Mesenchymal stem cell (in vitro differentiated cells and primary cell): ENCODE data around the gene RAD51B.

Experiments used
- DNase-seq: peaks from one replicate; pipeline ENCODE4 v3.0.0-alpha.2; 2013
- H2AFZ ChIP-seq: one replicate; pipeline ENCODE4 v1.6.1; 2013; ENCODE audit warnings: low read depth, mild to moderate bottlenecking, control low read depth, inconsistent platforms, low read length, moderate library complexity
- H2AK5ac ChIP-seq: 2 replicates; pipeline ENCODE4 v1.6.1; 2013; ENCODE audit warnings: low read length, moderate library complexity, mild to moderate bottlenecking, inconsistent platforms; ENCODE audit not compliant: severe bottlenecking
- H2BK120ac ChIP-seq: one replicate; pipeline ENCODE4 v1.6.1; 2013; ENCODE audit warnings: low read depth, mild to moderate bottlenecking, inconsistent platforms, low read length, moderate library complexity
- H2BK12ac ChIP-seq, 2 experiments: one replicate each; pipeline ENCODE4 v1.6.1; 2013; ENCODE audit warnings: inconsistent platforms in 2 of 2, low read length in 2 of 2, mild to moderate bottlenecking in 2 of 2, moderate library complexity in 2 of 2, control low read depth in 1 of 2
- H2BK15ac ChIP-seq: one replicate; pipeline ENCODE4 v1.6.1; 2013; ENCODE audit warnings: mild to moderate bottlenecking, low read depth, inconsistent platforms; ENCODE audit not compliant: poor library complexity, severe bottlenecking
- H2BK5ac ChIP-seq: 2 replicates; pipeline ENCODE4 v1.6.1; 2013; ENCODE audit warnings: low read depth, mild to moderate bottlenecking, low read length, control low read depth, inconsistent platforms; ENCODE audit not compliant: poor library complexity, severe bottlenecking
- H3K14ac ChIP-seq, 2 experiments: one replicate each; pipeline ENCODE4 v1.6.1; 2013; ENCODE audit warnings: inconsistent platforms in 2 of 2, low read length in 2 of 2, control low read depth in 1 of 2, mild to moderate bottlenecking in 1 of 2, moderate library complexity in 1 of 2
- H3K18ac ChIP-seq, 2 experiments: one replicate each; pipeline ENCODE4 v1.6.1; 2013; ENCODE audit warnings: inconsistent platforms in 2 of 2, low read length in 2 of 2, control low read depth in 1 of 2, low read depth in 1 of 2, mild to moderate bottlenecking in 1 of 2
- H3K23ac ChIP-seq, 2 experiments: one replicate each; pipeline ENCODE4 v1.6.1; 2013; ENCODE audit warnings: inconsistent platforms in 2 of 2, low read length in 2 of 2, mild to moderate bottlenecking in 2 of 2, moderate library complexity in 2 of 2, control low read depth in 1 of 2
- H3K27ac ChIP-seq: 2 replicates; pipeline ENCODE4 v1.5.1; 2013; ENCODE audit warnings: mild to moderate bottlenecking, moderate library complexity, low read length, control low read depth, inconsistent platforms; ENCODE audit not compliant: poor library complexity, severe bottlenecking
- H3K27me3 ChIP-seq, 2 experiments: 2 replicates each; pipeline versions ENCODE4 v1.6.1 to v1.7.0; 2013; ENCODE audit warnings: low read length in 2 of 2, mild to moderate bottlenecking in 2 of 2, moderate library complexity in 2 of 2, control low read depth in 1 of 2, inconsistent platforms in 1 of 2; ENCODE audit not compliant: control insufficient read depth in 1 of 2, insufficient read depth in 1 of 2
- H3K36me3 ChIP-seq, 2 experiments: 2 replicates each; pipeline versions ENCODE4 v1.6.1 to v1.7.0; 2013; ENCODE audit warnings: low read length in 2 of 2, control low read depth in 1 of 2, inconsistent platforms in 1 of 2, low read depth in 1 of 2, mild to moderate bottlenecking in 1 of 2; ENCODE audit not compliant: insufficient read depth in 2 of 2, control insufficient read depth in 1 of 2
- H3K4ac ChIP-seq, 2 experiments: one replicate each; pipeline ENCODE4 v1.6.1; 2013; ENCODE audit warnings: inconsistent platforms in 2 of 2, low read length in 2 of 2, mild to moderate bottlenecking in 2 of 2, moderate library complexity in 2 of 2, control low read depth in 1 of 2, low read depth in 1 of 2
- H3K4me1 ChIP-seq: 2 replicates; pipeline ENCODE4 v1.6.1; 2013; ENCODE audit warnings: low read depth, low read length, control low read depth; ENCODE audit not compliant: control insufficient read depth, insufficient read depth
- H3K4me2 ChIP-seq: 2 replicates; pipeline ENCODE4 v1.6.1; 2013; ENCODE audit warnings: low read length, mild to moderate bottlenecking, inconsistent platforms; ENCODE audit not compliant: poor library complexity, severe bottlenecking
- H3K4me3 ChIP-seq, 2 experiments: 2 replicates each; pipeline versions ENCODE4 v1.5.1 to v1.7.0; 2013; ENCODE audit warnings: low read length in 2 of 2, mild to moderate bottlenecking in 2 of 2, control low read depth in 1 of 2, low read depth in 1 of 2; ENCODE audit not compliant: insufficient read depth in 1 of 2
- H3K79me1 ChIP-seq: replicated peaks from 2 replicates; pipeline ENCODE4 v1.6.1; 2013; ENCODE audit warnings: mild to moderate bottlenecking, control low read depth, low read length, inconsistent platforms; ENCODE audit not compliant: poor library complexity, severe bottlenecking
- H3K9ac ChIP-seq: 2 replicates; pipeline ENCODE4 v1.7.0; 2013; ENCODE audit warnings: mild to moderate bottlenecking, low read length, moderate library complexity
- H3K9me3 ChIP-seq: 2 replicates; pipeline ENCODE4 v1.7.0; 2013; ENCODE audit warnings: mild to moderate bottlenecking, low read length; ENCODE audit not compliant: control insufficient read depth
- H4K8ac ChIP-seq: one replicate; pipeline ENCODE4 v1.6.1; 2013; ENCODE audit warnings: inconsistent platforms, mild to moderate bottlenecking, low read length, moderate library complexity
- H4K91ac ChIP-seq: one replicate; pipeline ENCODE4 v1.6.1; 2013; ENCODE audit warnings: mild to moderate bottlenecking, low read length, inconsistent platforms
- WGBS: methylation state at CpG from one replicate; pipeline ENCODE4 v1.1.7; 2013; ENCODE audit warnings: mixed read lengths; 5-methylcytosine and 5-hydroxymethylcytosine counted together

Gene RAD51B

GRCh38 chr14:67996235-67996634 is 176.7 kb downstream of the RAD51B start:
- H3K36me3 ChIP-seq = no peaks in the 10 kb centered on the region
- H3K23ac ChIP-seq = no peak overlapping the region
- no peaks in the 10 kb centered on the region for H3K9me3 ChIP-seq
- H3K4ac ChIP-seq = no peak overlapping the region
- H3K4me2 ChIP-seq = no peak overlapping the region
- H3K9ac ChIP-seq = no peak overlapping the region
- no peak overlapping the region for H2BK120ac ChIP-seq
- no peak overlapping the region for H4K91ac ChIP-seq
- H2BK5ac ChIP-seq = no peak overlapping the region
- H2AFZ ChIP-seq = no peak overlapping the region
- peak overlapping the region; percentile 7 for H2BK15ac ChIP-seq
- WGBS = 96% methylated on average over 4 of the region's 4 CpGs
- H3K18ac ChIP-seq = no peak overlapping the region
- no peak overlapping the region for H3K27ac ChIP-seq
- no peak overlapping the region for H4K8ac ChIP-seq
- no peak for DNase-seq
- no peaks in the 10 kb centered on the region for H3K79me1 ChIP-seq
- no peaks in the 10 kb centered on the region for H3K4me1 ChIP-seq
- no peak overlapping the region for H3K14ac ChIP-seq
- no peaks in the 10 kb centered on the region for H3K27me3 ChIP-seq
- H2AK5ac ChIP-seq = peak overlapping the region; percentile 89
- no peak overlapping the region for H3K4me3 ChIP-seq
- peak overlapping the region; percentile 3 to 21 for H2BK12ac ChIP-seq

GRCh38 chr14:67998834-67999233 is 179.3 kb downstream of the RAD51B start:
- no peaks in the 10 kb centered on the region for H3K36me3 ChIP-seq
- peak overlapping the region; percentile 37 for H2BK5ac ChIP-seq
- no peaks in the 10 kb centered on the region for H3K9me3 ChIP-seq
- H3K27me3 ChIP-seq = no peaks in the 10 kb centered on the region
- H3K4me1 ChIP-seq = no peaks in the 10 kb centered on the region
- H2AK5ac ChIP-seq = peak overlapping the region; percentile 93
- H3K4me3 ChIP-seq = no peak overlapping the region
- H4K91ac ChIP-seq = no peak overlapping the region
- peak overlapping the region; percentile 49 for H2BK120ac ChIP-seq
- H3K18ac ChIP-seq = peak overlapping the region; percentile 38 to 83
- no peak overlapping the region for H2BK12ac ChIP-seq
- H3K14ac ChIP-seq = no peak overlapping the region
- H3K4ac ChIP-seq = peak overlapping the region in 1 of 2 experiments; percentile 58
- WGBS = 75% methylated on average over 1 of the region's 1 CpG
- peak overlapping the region; percentile 88 for H3K9ac ChIP-seq
- H3K4me2 ChIP-seq = no peak overlapping the region
- H3K27ac ChIP-seq = peak overlapping the region; percentile 66
- no peak overlapping the region for H4K8ac ChIP-seq
- peaks cover 3% of the 10 kb centered on the region for H3K79me1 ChIP-seq
- no peak for DNase-seq
- no peak overlapping the region for H2AFZ ChIP-seq
- H3K23ac ChIP-seq = no peak overlapping the region
- H2BK15ac ChIP-seq = no peak overlapping the region

GRCh38 chr14:67999290-67999689 is 179.7 kb downstream of the RAD51B start:
- H2AK5ac ChIP-seq = no peak overlapping the region
- no peak overlapping the region for H4K91ac ChIP-seq
- no peaks in the 10 kb centered on the region for H3K36me3 ChIP-seq
- peak overlapping the region; percentile 97 for H3K27ac ChIP-seq
- no peak overlapping the region for H2BK5ac ChIP-seq
- H3K4me1 ChIP-seq = no peaks in the 10 kb centered on the region
- no CpG with 5 or more reads among the region's 1 CpG for WGBS
- no peak overlapping the region for H3K4me2 ChIP-seq
- no peak overlapping the region for H2AFZ ChIP-seq
- no peaks in the 10 kb centered on the region for H3K9me3 ChIP-seq
- H3K14ac ChIP-seq = no peak overlapping the region
- no peaks in the 10 kb centered on the region for H3K27me3 ChIP-seq
- no peak overlapping the region for H4K8ac ChIP-seq
- peak overlapping the region; percentile 88 for H3K9ac ChIP-seq
- no peak overlapping the region for H2BK15ac ChIP-seq
- peak; percentile 31 for DNase-seq
- no peak overlapping the region for H3K23ac ChIP-seq
- H3K79me1 ChIP-seq = peaks cover 3% of the 10 kb centered on the region
- H3K4me3 ChIP-seq = no peak overlapping the region
- no peak overlapping the region for H2BK120ac ChIP-seq
- no peak overlapping the region for H3K18ac ChIP-seq
- H3K4ac ChIP-seq = no peak overlapping the region
- no peak overlapping the region for H2BK12ac ChIP-seq

- H3K4me1 ChIP-seq = no peaks in the 10 kb centered on the region
- no peak overlapping the region for H2AFZ ChIP-seq
- H3K9ac ChIP-seq = peak overlapping the region; percentile 88
- H3K14ac ChIP-seq = no peak overlapping the region
- no peak overlapping the region for H4K8ac ChIP-seq
- H4K91ac ChIP-seq = no peak overlapping the region
- H2BK12ac ChIP-seq = no peak overlapping the region
- WGBS = 0% methylated on average over 3 of the region's 5 CpGs
- no peak overlapping the region for H3K18ac ChIP-seq
- no peaks in the 10 kb centered on the region for H3K9me3 ChIP-seq
- peak; percentile 89 for DNase-seq
- peaks cover 3% of the 10 kb centered on the region for H3K79me1 ChIP-seq
- peak overlapping the region; percentile 91 for H2BK5ac ChIP-seq
- H3K4ac ChIP-seq = no peak overlapping the region
- H2BK120ac ChIP-seq = no peak overlapping the region
- H3K27ac ChIP-seq = peak overlapping the region; percentile 97
- H3K27me3 ChIP-seq = no peaks in the 10 kb centered on the region
- peak overlapping the region in 1 of 2 experiments; percentile 64 for H3K4me3 ChIP-seq
- H2BK15ac ChIP-seq = no peak overlapping the region
- H3K36me3 ChIP-seq = no peaks in the 10 kb centered on the region
- no peak overlapping the region for H3K23ac ChIP-seq
- H3K4me2 ChIP-seq = no peak overlapping the region
- H2AK5ac ChIP-seq = no peak overlapping the region
These were observed 180.3 kb downstream of the RAD51B start for GRCh38 chr14:67999705-68000384.
